Smooth muscle cell of the pulmonary artery (primary cell): ENCODE results near the gene TSLP. TPM values are rescaled to one million over a fixed set of nuclear protein-coding genes. Genes with fewer than 3 reads are reported as not detected.

ENCODE experiments used
- total RNA-seq: library from RNA; depleted of rRNA; stranded (reverse); fragments of >200 nt; gene quantifications from 2 replicates; pipeline ENCODE4 v1.2.3, GENCODE V29; 2014

TSLP gene
- total RNA-seq = 3.2 and 15.6 TPM in 2 replicates

GRCh38 chr5:111071413-111071812, at the start of gene TSLP:
TSS of gene TSLP (plus strand) at chr5:111071713. CDS start at chr5:111071891, 178 bp downstream.

GRCh38 chr5:111092062-111092853, 20.7 kb downstream of the TSLP start, which contains the start of gene WDR36:
TSS of gene WDR36 (plus strand) at chr5:111092348. CDS start at chr5:111092457, 109 bp downstream.

Other genes starting within 250 kb of the TSLP start
- gene WDR36, start 20.6 kb downstream of the TSLP start, total RNA-seq = 55.8 and 69.1 TPM in 2 replicates
- gene CAMK4, start 152.7 kb downstream of the TSLP start, total RNA-seq = 1.5 and 1.8 TPM in 2 replicates